ENCODE data around the gene CFAP298. TPM values are rescaled to one million over a fixed set of nuclear protein-coding genes. Genes with fewer than 3 reads are reported as not detected.
A peak's percentile ranks its signal among the peaks of the same experiment; 100 is the strongest.

The CFAP298 gene
- total and polyA plus RNA-seq, 2 of the 13 experiments (the other 11 are each of a cell fraction or from before 2014, with no cell fraction given): 21.2 to 62.2 TPM

DNA sequence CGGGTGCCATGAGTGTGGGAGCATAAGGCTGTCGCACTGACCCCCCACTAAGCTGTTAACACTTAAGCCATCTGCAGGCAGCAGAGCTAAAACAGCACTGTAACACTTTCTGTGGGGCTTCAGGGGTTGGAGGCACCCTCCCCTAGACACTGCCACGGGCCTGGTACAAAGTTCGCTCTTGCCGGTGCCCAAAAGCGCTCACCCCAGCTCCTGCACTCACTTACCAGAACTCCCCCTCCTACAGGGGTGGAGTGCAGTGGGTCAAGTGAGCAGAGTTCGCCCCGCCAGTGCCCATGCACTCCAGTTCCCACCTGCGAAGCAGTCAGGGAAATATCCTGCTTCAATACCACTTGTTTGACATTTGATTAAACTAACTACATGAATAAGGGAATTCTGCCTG lies 46.3 kb upstream of the CFAP298 start (continued):
- TF ChIP-seq, protein P1, sequence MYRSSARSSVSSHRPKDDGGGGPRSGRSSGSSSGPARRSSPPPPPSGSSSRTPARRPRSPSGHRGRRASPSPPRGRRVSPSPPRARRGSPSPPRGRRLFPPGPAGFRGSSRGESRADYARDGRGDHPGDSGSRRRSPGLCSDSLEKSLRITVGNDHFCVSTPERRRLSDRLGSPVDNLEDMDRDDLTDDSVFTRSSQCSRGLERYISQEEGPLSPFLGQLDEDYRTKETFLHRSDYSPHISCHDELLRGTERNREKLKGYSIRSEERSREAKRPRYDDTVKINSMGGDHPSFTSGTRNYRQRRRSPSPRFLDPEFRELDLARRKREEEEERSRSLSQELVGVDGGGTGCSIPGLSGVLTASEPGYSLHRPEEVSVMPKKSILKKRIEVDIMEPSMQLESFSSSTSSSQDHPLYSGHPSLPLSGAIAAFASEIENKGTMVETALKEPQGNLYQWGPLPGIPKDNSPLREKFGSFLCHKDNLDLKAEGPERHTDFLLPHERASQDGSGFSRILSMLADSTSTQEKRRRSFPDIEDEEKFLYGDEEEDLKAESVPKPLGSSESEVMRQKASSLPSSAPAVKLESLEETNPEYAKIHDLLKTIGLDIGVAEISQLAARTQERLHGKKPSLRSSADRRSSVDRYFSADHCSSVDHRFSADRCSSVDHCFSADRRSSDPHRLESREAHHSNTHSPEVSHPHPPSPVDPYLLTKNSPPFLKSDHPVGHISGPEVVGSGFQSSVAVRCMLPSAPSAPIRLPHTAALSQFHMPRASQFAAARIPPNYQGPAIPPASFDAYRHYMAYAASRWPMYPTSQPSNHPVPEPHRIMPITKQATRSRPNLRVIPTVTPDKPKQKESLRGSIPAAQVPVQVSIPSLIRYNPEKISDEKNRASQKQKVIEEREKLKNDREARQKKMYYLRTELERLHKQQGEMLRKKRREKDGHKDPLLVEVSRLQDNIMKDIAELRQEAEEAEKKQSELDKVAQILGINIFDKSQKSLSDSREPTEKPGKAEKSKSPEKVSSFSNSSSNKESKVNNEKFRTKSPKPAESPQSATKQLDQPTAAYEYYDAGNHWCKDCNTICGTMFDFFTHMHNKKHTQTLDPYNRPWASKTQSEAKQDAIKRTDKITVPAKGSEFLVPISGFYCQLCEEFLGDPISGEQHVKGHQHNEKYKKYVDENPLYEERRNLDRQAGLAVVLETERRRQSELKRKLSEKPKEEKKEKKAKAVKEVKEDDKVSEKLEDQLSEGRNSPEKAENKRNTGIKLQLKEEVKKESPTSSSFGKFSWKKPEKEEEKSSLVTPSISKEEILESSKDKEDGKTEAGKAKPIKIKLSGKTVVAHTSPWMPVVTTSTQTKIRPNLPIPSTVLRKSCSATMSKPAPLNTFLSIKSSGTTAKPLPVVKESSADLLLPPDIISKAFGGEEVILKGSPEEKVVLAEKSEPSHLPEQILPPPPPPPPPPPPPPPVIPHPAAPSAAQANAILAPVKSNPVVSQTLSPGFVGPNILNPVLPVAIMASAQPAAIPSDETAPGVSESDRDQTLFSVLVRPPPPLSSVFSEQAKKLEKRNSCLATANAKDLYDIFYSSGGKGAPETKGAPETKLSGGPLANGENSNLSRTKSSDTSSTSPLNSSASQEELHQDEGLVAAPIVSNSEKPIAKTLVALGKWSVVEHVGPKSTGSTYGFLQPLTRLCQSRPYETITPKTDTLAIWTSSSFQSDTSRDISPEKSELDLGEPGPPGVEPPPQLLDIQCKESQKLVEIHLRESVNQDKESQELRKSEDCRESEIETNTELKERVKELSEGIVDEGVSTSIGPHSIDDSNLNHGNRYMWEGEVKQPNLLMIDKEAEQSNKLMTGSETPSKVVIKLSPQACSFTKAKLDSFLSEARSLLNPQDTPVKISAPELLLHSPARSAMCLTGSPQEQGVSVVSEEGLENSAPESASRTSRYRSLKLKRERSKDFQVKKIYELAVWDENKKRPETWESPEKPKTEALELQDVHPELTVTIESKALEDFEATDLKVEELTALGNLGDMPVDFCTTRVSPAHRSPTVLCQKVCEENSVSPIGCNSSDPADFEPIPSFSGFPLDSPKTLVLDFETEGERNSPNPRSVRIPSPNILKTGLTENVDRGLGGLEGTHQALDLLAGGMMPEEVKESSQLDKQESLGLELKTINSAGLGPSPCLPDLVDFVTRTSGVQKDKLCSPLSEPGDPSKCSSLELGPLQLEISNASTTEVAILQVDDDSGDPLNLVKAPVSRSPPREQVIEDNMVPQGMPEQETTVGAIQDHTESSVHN (CRISPR knock-in tag; IDR thresholded peaks at IDR 0.05): no peak
- TF ChIP-seq ZMYM4 (CRISPR knock-in tag; IDR thresholded peaks at IDR 0.05) (peak; percentile 71), ZNF292 (CRISPR knock-in tag; IDR thresholded peaks at IDR 0.05; ENCODE audit: borderline replicate concordance, low read depth) (peak; percentile 57; the same call in 1 of the 2 replicates), SRSF9 (IDR thresholded peaks at IDR 0.05; ENCODE audit: borderline replicate concordance, insufficient read depth, low read depth, low read length, poor library complexity, severe bottlenecking) (no peak), KAT8 (CRISPR knock-in tag; IDR thresholded peaks at IDR 0.05) (no peak), ZNF44 (CRISPR knock-in tag; IDR thresholded peaks at IDR 0.05) (no peak), MEIS2 (CRISPR knock-in tag; IDR thresholded peaks at IDR 0.05) (no peak), RARA (CRISPR knock-in tag; IDR thresholded peaks at IDR 0.05) (0 out of 2 replicates have a peak, but pooled peaks have one; percentile 30), NAIF1 (CRISPR knock-in tag; IDR thresholded peaks at IDR 0.05; ENCODE audit: borderline replicate concordance) (no peak), HDAC2 (CRISPR knock-in tag; IDR thresholded peaks at IDR 0.05) (0 out of 2 replicates have a peak, but pooled peaks have one; percentile 16), TBX2 (CRISPR knock-in tag; IDR thresholded peaks at IDR 0.05; ENCODE audit: borderline replicate concordance) (no peak), MAFK (conservative IDR thresholded peaks at IDR 0.05 in 1 of 2, IDR thresholded peaks at IDR 0.05 in 1 of 2; ENCODE audit: low read length in 2 of 2) (no peak), NFE2 (CRISPR knock-in tag; IDR thresholded peaks at IDR 0.05) (no peak)
- TF ChIP-seq, protein P2, sequence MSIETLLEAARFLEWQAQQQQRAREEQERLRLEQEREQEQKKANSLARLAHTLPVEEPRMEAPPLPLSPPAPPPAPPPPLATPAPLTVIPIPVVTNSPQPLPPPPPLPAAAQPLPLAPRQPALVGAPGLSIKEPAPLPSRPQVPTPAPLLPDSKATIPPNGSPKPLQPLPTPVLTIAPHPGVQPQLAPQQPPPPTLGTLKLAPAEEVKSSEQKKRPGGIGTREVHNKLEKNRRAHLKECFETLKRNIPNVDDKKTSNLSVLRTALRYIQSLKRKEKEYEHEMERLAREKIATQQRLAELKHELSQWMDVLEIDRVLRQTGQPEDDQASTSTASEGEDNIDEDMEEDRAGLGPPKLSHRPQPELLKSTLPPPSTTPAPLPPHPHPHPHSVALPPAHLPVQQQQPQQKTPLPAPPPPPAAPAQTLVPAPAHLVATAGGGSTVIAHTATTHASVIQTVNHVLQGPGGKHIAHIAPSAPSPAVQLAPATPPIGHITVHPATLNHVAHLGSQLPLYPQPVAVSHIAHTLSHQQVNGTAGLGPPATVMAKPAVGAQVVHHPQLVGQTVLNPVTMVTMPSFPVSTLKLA (IDR thresholded peaks at IDR 0.05): no peak
- TF ChIP-seq, protein P3, sequence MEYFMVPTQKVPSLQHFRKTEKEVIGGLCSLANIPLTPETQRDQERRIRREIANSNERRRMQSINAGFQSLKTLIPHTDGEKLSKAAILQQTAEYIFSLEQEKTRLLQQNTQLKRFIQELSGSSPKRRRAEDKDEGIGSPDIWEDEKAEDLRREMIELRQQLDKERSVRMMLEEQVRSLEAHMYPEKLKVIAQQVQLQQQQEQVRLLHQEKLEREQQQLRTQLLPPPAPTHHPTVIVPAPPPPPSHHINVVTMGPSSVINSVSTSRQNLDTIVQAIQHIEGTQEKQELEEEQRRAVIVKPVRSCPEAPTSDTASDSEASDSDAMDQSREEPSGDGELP (IDR thresholded peaks at IDR 0.05; ENCODE audit: borderline replicate concordance, low read depth): no peak
- TF ChIP-seq, protein P4, sequence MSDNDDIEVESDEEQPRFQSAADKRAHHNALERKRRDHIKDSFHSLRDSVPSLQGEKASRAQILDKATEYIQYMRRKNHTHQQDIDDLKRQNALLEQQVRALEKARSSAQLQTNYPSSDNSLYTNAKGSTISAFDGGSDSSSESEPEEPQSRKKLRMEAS (IDR thresholded peaks at IDR 0.05): peak; percentile 35
- TF ChIP-seq, protein P5, sequence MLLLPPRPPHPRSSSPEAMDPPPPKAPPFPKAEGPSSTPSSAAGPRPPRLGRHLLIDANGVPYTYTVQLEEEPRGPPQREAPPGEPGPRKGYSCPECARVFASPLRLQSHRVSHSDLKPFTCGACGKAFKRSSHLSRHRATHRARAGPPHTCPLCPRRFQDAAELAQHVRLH (CRISPR knock-in tag; IDR thresholded peaks at IDR 0.05; ENCODE audit: borderline replicate concordance, low read depth): no peak

Data from HepG2 (cell line).